Stomach (tissue), 19 donors: ENCODE results near the gene OTOR. TPM values are rescaled to one million over a fixed set of nuclear protein-coding genes. Genes with fewer than 3 reads are reported as not detected.

Experiments
- DNase-seq, 2 donors: peaks; one replicate each; pipeline versions ENCODE4 v3.0.0 to v3.0.0-alpha.2; 2013 to 2019
- H3K27ac ChIP-seq, 5 donors: fragments of 200-600 bp in 4 of 5; sonication (generic) in 4 of 5; one replicate each; pipeline ENCODE4 v1.5.1; 2013 to 2019; ENCODE audit warnings: mild to moderate bottlenecking in 1 of 5, moderate library complexity in 1 of 5
- H3K27me3 ChIP-seq, 3 donors: fragments of 200-600 bp; sonication (generic); one replicate each; pipeline ENCODE4 v1.5.1; 2017 to 2019; ENCODE audit warnings: mixed run types in 1 of 3
- H3K36me3 ChIP-seq, 4 donors: fragments of 200-600 bp; sonication (generic); 1 replicate in 3 of 4; 2 replicates in 1 of 4; pipeline ENCODE4 v1.5.1; 2016 to 2019
- H3K4me1 ChIP-seq, 4 donors: fragments of 200-600 bp; sonication (generic); one replicate each; pipeline ENCODE4 v1.5.1; 2016 to 2019
- H3K4me3 ChIP-seq, 4 donors: fragments of 200-600 bp; sonication (generic) in 3 of 4; one replicate each; pipeline ENCODE4 v1.5.1; 2016 to 2019; ENCODE audit warnings: mild to moderate bottlenecking in 1 of 4
- H3K9me3 ChIP-seq, 4 donors: fragments of 200-600 bp; sonication (generic); one replicate each; pipeline ENCODE4 v1.5.1; 2016 to 2019
- CTCF ChIP-seq, 7 experiments: fragments of 450-650 bp in 4 of 7; fragments of 200-600 bp in 3 of 7; sonication (generic) in 3 of 7; IDR thresholded peaks; one replicate each; pipeline ENCODE4 v1.5.1; 2016 to 2019; ENCODE audit warnings: antibody characterized with exemption in 7 of 7, control low read depth in 2 of 7, mild to moderate bottlenecking in 1 of 7
- EP300 ChIP-seq: sonication (generic); formaldehyde crosslinking; IDR thresholded peaks from one replicate; pipeline ENCODE4 v1.6.1; 2017; ENCODE audit warnings: antibody characterized with exemption
- POLR2A ChIP-seq, 4 donors: fragments of 450-650 bp; IDR thresholded peaks; one replicate each; pipeline ENCODE4 v1.6.1; 2016; ENCODE audit warnings: antibody characterized with exemption in 4 of 4, control low read depth in 2 of 4, mild to moderate bottlenecking in 1 of 4, moderate library complexity in 1 of 4
- POLR2AphosphoS5 ChIP-seq, 3 donors: sonication (generic); formaldehyde crosslinking; IDR thresholded peaks; one replicate each; pipeline ENCODE4 v1.6.1; 2016; ENCODE audit warnings: antibody characterized with exemption in 3 of 3
- WGBS, 5 donors: extraction: QIAGEN DNeasy Blood & Tissue Kit in 3 of 5; methylation state at CpG; one replicate each; pipeline versions ENCODE4 v1.1.5 to v1.1.7; 2013 to 2018; 5-methylcytosine and 5-hydroxymethylcytosine counted together
- intact Hi-C: fragments of 100-400 bp; cut with DNase I; formaldehyde crosslinking; loops from one replicate; pipeline ENCODE4 v1.15.1; 2023; ENCODE audit warnings: low total_unique reads
- long read RNA-seq, 10 donors: transcript quantifications; one replicate each; lab custom pipeline, GENCODE V29; 2026
- polyA plus RNA-seq, 3 donors: library from polyadenylated mRNA; stranded (reverse); fragments of 200-250 nt; gene quantifications; one replicate each; pipeline ENCODE4 v1.2.3, GENCODE V29; 2013
- total RNA-seq, 5 donors: library from RNA; depleted of rRNA; stranded (reverse); fragments of >200 nt; gene quantifications; one replicate each; pipeline versions ENCODE4 v1.1.0 to v1.2.3, GENCODE V29; 2014 to 2016
- donor health status: healthy with polysubstance abuse.
- donor health status: Bipolar disorder and iron deficiency.
- donor health status: healthy.

OTOR gene
- not detected for total RNA-seq
- not detected for polyA plus RNA-seq
- long read RNA-seq, donor 1, result 0 reads
- long read RNA-seq, donor 2, result 0 reads
- long read RNA-seq, donor 3, result 0 reads
- long read RNA-seq, donor 4, result 0 reads
- long read RNA-seq, donor 5, result 0 reads
- long read RNA-seq, donor 6, result 0 reads
- long read RNA-seq, donor 7, partial matches to known transcripts, result 0 of 1 reads
- long read RNA-seq, donor 7, other reads (novel, unspliced or antisense), result 0 of 1 reads
- long read RNA-seq, donor 8, result 0 reads
- long read RNA-seq, donor 9, result 0 reads
- long read RNA-seq, donor 10, result 0 reads

- DNase-seq, result peak in 1 of 2 donors; percentile 48
- intact Hi-C loops, result no loop called here
- TF ChIP-seq EP300 (no peak), CTCF (IDR thresholded peaks at IDR 0.05) (no peak), POLR2AphosphoS5 (IDR thresholded peaks at IDR 0.05) (no peak), POLR2A (IDR thresholded peaks at IDR 0.05) (no peak)
- Histone ChIP-seq H3K4me3 (no peak within 1 kb of the TSS), H3K27ac (no peak within 1 kb of the TSS), H3K4me1 (no peaks in the 10 kb centered on the region), H3K36me3 (no peaks in the 10 kb centered on the region), H3K9me3 (no peaks in the 10 kb centered on the region), H3K27me3 (no peaks in the 10 kb centered on the region)
- WGBS, 5 donors, result 75 to 86% (median 82%) methylated on average over 5 of the region's 5 CpGs
Measured at GRCh38 chr20:16748308-16748900, at the start of gene OTOR. TSS of gene OTOR (plus strand) at chr20:16748358. CDS start at chr20:16748402, 44 bp downstream.

- no peak for DNase-seq
- intact Hi-C loops, result no loop called here
- Histone ChIP-seq H3K9me3 (no peaks in the 10 kb centered on the region), H3K36me3 (no peaks in the 10 kb centered on the region), H3K4me1 (no peaks in the 10 kb centered on the region), H3K27ac (no peak overlapping the region), H3K27me3 (no peaks in the 10 kb centered on the region), H3K4me3 (no peak overlapping the region)
- whole genome bisulfite sequencing, 5 donors, result 73 to 84% (median 79%) methylated on average over 4 of the region's 4 CpGs
- TF ChIP-seq POLR2A (IDR thresholded peaks at IDR 0.05), result no peak
- no peak for TF ChIP-seq POLR2AphosphoS5 (IDR thresholded peaks at IDR 0.05)
- no peak for TF ChIP-seq CTCF (IDR thresholded peaks at IDR 0.05)
- TF ChIP-seq EP300, result no peak
Measured at GRCh38 chr20:16699293-16699692, 48.9 kb upstream of the OTOR start.

GRCh38 chr20:16701296-16701695 is 46.9 kb upstream of the OTOR start:
- H3K36me3 ChIP-seq, result no peaks in the 10 kb centered on the region
- 52 to 76% (median 72%) methylated on average over 3 of the region's 3 CpGs for WGBS, 5 donors
- peaks cover 0 to 7% (median 0%) of the 10 kb centered on the region in 3 donors for H3K27me3 ChIP-seq
- peak; percentile 15 to 30 for DNase-seq
- peaks cover 0 to 8% (median 6%) of the 10 kb centered on the region in 4 donors for H3K9me3 ChIP-seq
- no peak overlapping the region for H3K4me3 ChIP-seq
- intact Hi-C loops, result no loop called here
- H3K4me1 ChIP-seq, result no peaks in the 10 kb centered on the region
- TF ChIP-seq POLR2AphosphoS5 (IDR thresholded peaks at IDR 0.05) (no peak), CTCF (IDR thresholded peaks at IDR 0.05) (peak in 2 of 7 experiments; percentile 7 to 20)
- no peak overlapping the region for H3K27ac ChIP-seq

- WGBS, 5 donors, result 71 to 88% (median 88%) methylated on average over 4 of the region's 4 CpGs
Measured at GRCh38 chr20:16703570-16703969, 44.6 kb upstream of the OTOR start.

More at GRCh38 chr20:16703570-16703969, 44.6 kb upstream of the OTOR start:
- H3K4me3 ChIP-seq, result no peak overlapping the region
- no peaks in the 10 kb centered on the region for H3K36me3 ChIP-seq
- peaks cover 0 to 10% (median 7%) of the 10 kb centered on the region in 4 donors for H3K9me3 ChIP-seq
- H3K27ac ChIP-seq, result no peak overlapping the region
- H3K27me3 ChIP-seq, result peaks cover 0 to 7% (median 0%) of the 10 kb centered on the region in 3 donors
- TF ChIP-seq EP300, result no peak
- TF ChIP-seq POLR2A (IDR thresholded peaks at IDR 0.05), result no peak
- TF ChIP-seq POLR2AphosphoS5 (IDR thresholded peaks at IDR 0.05), result no peak
- TF ChIP-seq CTCF (IDR thresholded peaks at IDR 0.05), result no peak
- no peaks in the 10 kb centered on the region for H3K4me1 ChIP-seq
- no peak for DNase-seq
- intact Hi-C loops, result no loop called here
